HepG2 (cell line): ENCODE measurements around the gene FBXO33. TPM values are rescaled to one million over a fixed set of nuclear protein-coding genes. Genes with fewer than 3 reads are reported as not detected.

Experiments
- CBX1 ChIP-seq: IDR thresholded peaks from one replicate; pipeline ENCODE4 v1.6.1; 2016; ENCODE audit warnings: antibody characterized with exemption, low read depth
- CSRNP1 ChIP-seq: sonication (generic); formaldehyde crosslinking; IDR thresholded peaks from 2 replicates; pipeline ENCODE4 v1.8.1; 2023; ENCODE audit warnings: mild to moderate bottlenecking, missing genetic modification reagents
- FOXK2 ChIP-seq: fragments of 450-650 bp; IDR thresholded peaks from 2 replicates; pipeline ENCODE4 v1.6.1; 2016
- HNF1B ChIP-seq: sonication (generic); formaldehyde crosslinking; IDR thresholded peaks from 2 replicates; pipeline ENCODE4 v1.5.1; 2020; ENCODE audit warnings: mild to moderate bottlenecking, moderate library complexity, missing genetic modification reagents
- HNRNPH1 ChIP-seq: fragments of 200-400 bp; formaldehyde crosslinking; optimal IDR thresholded peaks from 2 replicates; pipeline ENCODE3; 2017; ENCODE audit warnings: mild to moderate bottlenecking, low read depth, low read length
- MEIS2 ChIP-seq: sonication (generic); formaldehyde crosslinking; IDR thresholded peaks from 2 replicates; pipeline ENCODE4 v1.9.0; 2021; ENCODE audit warnings: mild to moderate bottlenecking, missing genetic modification reagents
- MLX ChIP-seq: IDR thresholded peaks from 2 replicates; pipeline ENCODE4 v1.6.1; 2016
- NKX3-1 ChIP-seq: sonication (generic); formaldehyde crosslinking; IDR thresholded peaks from 2 replicates; pipeline ENCODE4 v1.5.0; 2020; ENCODE audit warnings: missing genetic modification reagents
- PBX2 ChIP-seq: IDR thresholded peaks from 2 replicates; pipeline ENCODE4 v1.6.1; 2016; ENCODE audit warnings: control low read depth
- PBX3 ChIP-seq: sonication (generic); formaldehyde crosslinking; IDR thresholded peaks from 2 replicates; pipeline ENCODE4 v1.8.1; 2023; ENCODE audit warnings: missing genetic modification reagents, inconsistent platforms, borderline replicate concordance
- SIN3A ChIP-seq: IDR thresholded peaks from 2 replicates; pipeline ENCODE4 v1.6.1; 2011; ENCODE audit warnings: low read depth, mild to moderate bottlenecking, control low read depth, low read length, borderline replicate concordance
- SNAPC2 ChIP-seq: sonication (generic); formaldehyde crosslinking; IDR thresholded peaks from 2 replicates; pipeline ENCODE4 v1.8.1; 2022; ENCODE audit warnings: mild to moderate bottlenecking, missing genetic modification reagents
- SRY ChIP-seq: sonication (generic); formaldehyde crosslinking; IDR thresholded peaks from 2 replicates; pipeline ENCODE4 v1.8.0; 2022; ENCODE audit warnings: mild to moderate bottlenecking, missing genetic modification reagents
- TSC22D2 ChIP-seq: sonication (generic); formaldehyde crosslinking; IDR thresholded peaks from 2 replicates; pipeline ENCODE4 v1.5.1; 2020; ENCODE audit warnings: missing genetic modification reagents, mild to moderate bottlenecking, borderline replicate concordance
- ZBTB8A ChIP-seq: sonication (generic); formaldehyde crosslinking; IDR thresholded peaks from 2 replicates; pipeline ENCODE4 v1.4.0; 2020; ENCODE audit warnings: mild to moderate bottlenecking, low read depth, missing genetic modification reagents, borderline replicate concordance
- ZKSCAN5 ChIP-seq: sonication (generic); formaldehyde crosslinking; IDR thresholded peaks from 2 replicates; pipeline ENCODE4 v1.5.1; 2020; ENCODE audit warnings: mild to moderate bottlenecking, missing genetic modification reagents
- ZNF121 ChIP-seq: sonication (generic); formaldehyde crosslinking; IDR thresholded peaks from 2 replicates; pipeline ENCODE4 v1.5.0; 2020; ENCODE audit warnings: mild to moderate bottlenecking, missing genetic modification reagents
- ZNF124 ChIP-seq: sonication (generic); formaldehyde crosslinking; IDR thresholded peaks from 2 replicates; pipeline ENCODE4 v1.4.0; 2020; ENCODE audit warnings: missing genetic modification reagents
- ZNF276 ChIP-seq: sonication (generic); formaldehyde crosslinking; IDR thresholded peaks from 2 replicates; pipeline ENCODE4 v1.4.0; 2020; ENCODE audit warnings: mild to moderate bottlenecking, low read depth, missing genetic modification reagents
- ZNF530 ChIP-seq: sonication (generic); formaldehyde crosslinking; IDR thresholded peaks from 2 replicates; pipeline ENCODE4 v1.5.0; 2020; ENCODE audit warnings: low read depth, mild to moderate bottlenecking, missing genetic modification reagents
- ZNF556 ChIP-seq: sonication (generic); formaldehyde crosslinking; IDR thresholded peaks from 2 replicates; pipeline ENCODE4 v1.4.0; 2020; ENCODE audit warnings: mild to moderate bottlenecking, missing genetic modification reagents, borderline replicate concordance
- ZNF878 ChIP-seq: sonication (generic); formaldehyde crosslinking; IDR thresholded peaks from 2 replicates; pipeline ENCODE4 v1.8.1; 2023; ENCODE audit warnings: mild to moderate bottlenecking, missing genetic modification reagents, moderate library complexity
- polyA plus RNA-seq, 8 experiments: library from polyadenylated mRNA; depleted of rRNA in 3 of 8; stranded (reverse) in 7 of 8; unstranded in 1 of 8; fragments of >200 nt; fragmentation: Illumina TruSeq in 4 of 8; extraction: Trizol in 4 of 8; gene quantifications; 2 replicates each; pipeline versions ENCODE4 v1.2.1 to v1.2.3, GENCODE V29; 2011 to 2016; ENCODE audit warnings: low read depth in 4 of 8, missing spikeins in 1 of 8, mixed read lengths in 1 of 8; ENCODE audit not compliant: insufficient read depth in 1 of 8
- total RNA-seq, 5 experiments: library from RNA; depleted of rRNA; stranded (reverse); fragments of >200 nt; fragmentation: Illumina TruSeq; extraction: Trizol; gene quantifications; 2 replicates each; pipeline ENCODE4 v1.2.3, GENCODE V29; 2016; ENCODE audit warnings: low read depth in 1 of 5

Gene FBXO33
- total and polyA plus RNA-seq, 2 of the 13 experiments (the other 11 are each of a cell fraction or from before 2014, with no cell fraction given): 15.5 to 16.9 TPM

GRCh38 chr14:39431416-39432178, 636 bp downstream of the FBXO33 start (continued):
- TF ChIP-seq CSRNP1 (CRISPR knock-in tag) (no peak), ZNF276 (no peak; the same call in 1 of the 2 replicates), ZNF121 (CRISPR knock-in tag) (no peak), HNF1B (CRISPR knock-in tag) (peak; percentile 78), SRY (CRISPR knock-in tag) (peak; percentile 78; the same call in 1 of the 2 replicates), ZNF530 (CRISPR knock-in tag) (no peak), CBX1 (no peak), MEIS2 (CRISPR knock-in tag) (peak; percentile 38; the same call in 1 of the 2 replicates), PBX3 (CRISPR knock-in tag) (no peak), ZNF878 (CRISPR knock-in tag) (no peak), ZNF124 (CRISPR knock-in tag) (no peak), ZBTB8A (CRISPR knock-in tag) (no peak), FOXK2 (no peak), MLX (CRISPR knock-in tag) (peak; percentile 7; the same call in 1 of the 2 replicates), ZKSCAN5 (CRISPR knock-in tag) (no peak), PBX2 (no peak), ZNF556 (no peak; the same call in 1 of the 2 replicates), NKX3-1 (CRISPR knock-in tag) (0 out of 2 replicates have a peak, but pooled peaks have one; percentile 41), TSC22D2 (CRISPR knock-in tag) (peak; percentile 58; the same call in 1 of the 2 replicates), SIN3A (peak; percentile 96), SNAPC2 (CRISPR knock-in tag) (no peak), HNRNPH1 (no peak)
